Prostate gland (tissue), 2 donors: ENCODE results near the gene MRPS9. TPM values are rescaled to one million over a fixed set of nuclear protein-coding genes. Genes with fewer than 3 reads are reported as not detected.

Experiments
- DNase-seq: peaks from one replicate; pipeline ENCODE4 v3.0.0-alpha.2; 2019; ENCODE audit warnings: low spot score
- H3K27ac ChIP-seq, 2 donors: fragments of 200-600 bp; sonication (generic); 2 replicates each; pipeline ENCODE4 v1.5.1; 2017 to 2019
- H3K27me3 ChIP-seq: fragments of 200-600 bp; sonication (generic); replicated peaks from 2 replicates; pipeline ENCODE4 v1.5.1; 2019; ENCODE audit not compliant: insufficient read depth
- H3K36me3 ChIP-seq, 2 donors: fragments of 200-600 bp; sonication (generic); 1 replicate in 1 of 2; 2 replicates in 1 of 2; pipeline versions ENCODE4 v1.5.1 to v1.8.1; 2017 to 2019
- H3K4me1 ChIP-seq: fragments of 200-600 bp; sonication (generic); replicated peaks from 2 replicates; pipeline ENCODE4 v1.5.1; 2019
- H3K4me3 ChIP-seq, 2 donors: fragments of 200-600 bp; sonication (generic); 2 replicates each; pipeline ENCODE4 v1.5.1; 2017 to 2019
- H3K9me3 ChIP-seq: fragments of 200-600 bp; sonication (generic); 2 replicates; pipeline ENCODE4 v1.5.1; 2017
- CTCF ChIP-seq, 4 experiments: fragments of 200-600 bp in 2 of 4; fragments of 450-650 bp in 2 of 4; sonication (generic) in 2 of 4; IDR thresholded peaks; 1 replicate in 3 of 4; 2 replicates in 1 of 4; pipeline ENCODE4 v1.5.1; 2016 to 2019; ENCODE audit warnings: antibody characterized with exemption in 4 of 4, mild to moderate bottlenecking in 2 of 4, moderate library complexity in 2 of 4
- POLR2A ChIP-seq: fragments of 450-650 bp; IDR thresholded peaks from one replicate; pipeline ENCODE4 v1.6.1; 2016; ENCODE audit warnings: antibody characterized with exemption, mild to moderate bottlenecking
- POLR2AphosphoS5 ChIP-seq: sonication (generic); formaldehyde crosslinking; IDR thresholded peaks from one replicate; pipeline ENCODE4 v1.6.1; 2017; ENCODE audit warnings: antibody characterized with exemption
- WGBS: methylation state at CpG from one replicate; pipeline ENCODE4 v1.1.5; 2018; 5-methylcytosine and 5-hydroxymethylcytosine counted together
- intact Hi-C: fragments of 100-400 bp; cut with DNase I; formaldehyde crosslinking; loops from one replicate; pipeline ENCODE4 v1.14.2; 2022
- total RNA-seq, 2 donors: library from RNA; depleted of rRNA; stranded (reverse); fragments of >200 nt; gene quantifications; one replicate each; pipeline ENCODE4 v1.1.0, GENCODE V29; 2016

MRPS9 gene
- total RNA-seq, 2 donors from 2014 or later, result 18.1 to 24.9 TPM

GRCh38 chr2:105099153-105099552, 61.3 kb downstream of the MRPS9 start:
- H3K36me3 ChIP-seq, result no peaks in the 10 kb centered on the region
- 100% methylated on average over 1 of the region's 1 CpG for WGBS
- H3K9me3 ChIP-seq, result no peaks in the 10 kb centered on the region
- H3K27ac ChIP-seq, result no peak overlapping the region
- DNase-seq, result no peak
- H3K4me3 ChIP-seq, result no peak overlapping the region
- intact Hi-C loops, result no loop called here
- TF ChIP-seq POLR2A (no peak), POLR2AphosphoS5 (no peak), CTCF (IDR thresholded peaks at IDR 0.05) (no peak)
- H3K4me1 ChIP-seq, result no peaks in the 10 kb centered on the region
- no peaks in the 10 kb centered on the region for H3K27me3 ChIP-seq

DNA sequence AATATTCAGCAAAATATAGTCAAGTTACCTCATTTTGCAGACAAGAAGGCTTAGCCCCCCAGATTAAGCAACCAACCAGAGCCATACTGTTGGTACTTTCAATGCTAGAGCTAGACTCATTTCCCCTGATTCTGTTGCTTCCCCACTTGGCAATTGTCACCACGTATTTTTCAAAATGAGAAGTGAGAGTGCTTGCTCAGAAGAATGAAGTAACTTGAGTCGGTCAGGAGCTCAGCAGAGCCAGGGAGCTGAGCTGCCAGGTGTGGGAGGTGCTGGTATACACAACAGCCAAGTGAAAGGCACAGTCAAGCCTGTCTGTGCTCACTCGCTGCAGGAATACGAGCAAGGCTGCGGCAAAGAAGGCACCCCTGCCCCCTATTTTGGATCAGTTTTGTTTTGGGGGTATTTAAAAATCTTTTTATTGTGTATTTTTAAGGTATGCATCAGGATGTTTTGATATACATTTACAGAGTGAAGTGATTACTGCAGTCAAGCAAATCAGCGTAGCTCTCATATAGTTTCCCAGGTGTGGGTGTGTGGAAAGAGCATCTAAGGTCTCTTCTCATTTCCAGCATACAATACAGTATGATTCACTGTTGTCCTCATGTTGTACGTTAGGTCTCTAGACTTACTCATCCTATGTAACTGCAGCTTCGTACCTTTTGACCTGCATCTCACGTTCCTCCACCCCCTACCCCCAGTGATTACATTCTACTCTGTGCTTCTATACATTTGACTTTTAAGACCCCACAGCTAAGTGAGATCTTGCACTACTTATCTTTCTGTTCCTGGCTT, 62.4 kb downstream of the MRPS9 start:
- Histone ChIP-seq H3K4me1 (no peaks in the 10 kb centered on the region), H3K27ac (no peak overlapping the region), H3K9me3 (no peaks in the 10 kb centered on the region), H3K36me3 (no peaks in the 10 kb centered on the region), H3K4me3 (no peak overlapping the region), H3K27me3 (no peaks in the 10 kb centered on the region)
- WGBS, result 83% methylated on average over 9 of the region's 9 CpGs
- intact Hi-C loops, result no loop called here
- no peak for DNase-seq
- TF ChIP-seq POLR2AphosphoS5, result no peak
- no peak for TF ChIP-seq CTCF (IDR thresholded peaks at IDR 0.05)
- TF ChIP-seq POLR2A, result no peak

GRCh38 chr2:105102001-105102400, 64.1 kb downstream of the MRPS9 start:
- H3K4me1 ChIP-seq, result no peaks in the 10 kb centered on the region
- no peaks in the 10 kb centered on the region for H3K27me3 ChIP-seq
- 90% methylated on average over 12 of the region's 12 CpGs for WGBS
- no peak for TF ChIP-seq CTCF (IDR thresholded peaks at IDR 0.05)
- no peak for TF ChIP-seq POLR2AphosphoS5
- no peak for TF ChIP-seq POLR2A
- no peak overlapping the region for H3K27ac ChIP-seq
- H3K4me3 ChIP-seq, result no peak overlapping the region
- no peaks in the 10 kb centered on the region for H3K9me3 ChIP-seq
- no peaks in the 10 kb centered on the region for H3K36me3 ChIP-seq
- no peak for DNase-seq
- intact Hi-C loops, result no loop called here

GRCh38 chr2:105102963-105103421, 65.1 kb downstream of the MRPS9 start:
- H3K9me3 ChIP-seq, result no peaks in the 10 kb centered on the region
- H3K27me3 ChIP-seq, result no peaks in the 10 kb centered on the region
- no peak for DNase-seq
- 43% methylated on average over 13 of the region's 13 CpGs for WGBS
- no peak overlapping the region for H3K27ac ChIP-seq
- no peaks in the 10 kb centered on the region for H3K36me3 ChIP-seq
- no peaks in the 10 kb centered on the region for H3K4me1 ChIP-seq
- TF ChIP-seq POLR2AphosphoS5, result no peak
- no peak for TF ChIP-seq CTCF (IDR thresholded peaks at IDR 0.05)
- TF ChIP-seq POLR2A, result no peak
- H3K4me3 ChIP-seq, result no peak overlapping the region
- intact Hi-C loops, result no loop called here

GRCh38 chr2:105103481-105103880, 65.6 kb downstream of the MRPS9 start:
- 78% methylated on average over 6 of the region's 6 CpGs for WGBS
- Histone ChIP-seq H3K4me1 (no peaks in the 10 kb centered on the region), H3K9me3 (no peaks in the 10 kb centered on the region), H3K27me3 (no peaks in the 10 kb centered on the region), H3K4me3 (no peak overlapping the region), H3K36me3 (no peaks in the 10 kb centered on the region), H3K27ac (no peak overlapping the region)
- intact Hi-C loops, result no loop called here
- no peak for TF ChIP-seq POLR2A
- no peak for TF ChIP-seq CTCF (IDR thresholded peaks at IDR 0.05)
- no peak for TF ChIP-seq POLR2AphosphoS5
- no peak for DNase-seq
